LNCAP (cell line): Measurements from ENCODE around the gene AFF1.

Source experiments
- TF ChIP-seq, protein P1 (sequence below): fragments of 450-650 bp; IDR thresholded peaks from 2 replicates; pipeline ENCODE4 v1.5.1; 2017; ENCODE audit warnings: mild to moderate bottlenecking

The AFF1 gene

DNA sequence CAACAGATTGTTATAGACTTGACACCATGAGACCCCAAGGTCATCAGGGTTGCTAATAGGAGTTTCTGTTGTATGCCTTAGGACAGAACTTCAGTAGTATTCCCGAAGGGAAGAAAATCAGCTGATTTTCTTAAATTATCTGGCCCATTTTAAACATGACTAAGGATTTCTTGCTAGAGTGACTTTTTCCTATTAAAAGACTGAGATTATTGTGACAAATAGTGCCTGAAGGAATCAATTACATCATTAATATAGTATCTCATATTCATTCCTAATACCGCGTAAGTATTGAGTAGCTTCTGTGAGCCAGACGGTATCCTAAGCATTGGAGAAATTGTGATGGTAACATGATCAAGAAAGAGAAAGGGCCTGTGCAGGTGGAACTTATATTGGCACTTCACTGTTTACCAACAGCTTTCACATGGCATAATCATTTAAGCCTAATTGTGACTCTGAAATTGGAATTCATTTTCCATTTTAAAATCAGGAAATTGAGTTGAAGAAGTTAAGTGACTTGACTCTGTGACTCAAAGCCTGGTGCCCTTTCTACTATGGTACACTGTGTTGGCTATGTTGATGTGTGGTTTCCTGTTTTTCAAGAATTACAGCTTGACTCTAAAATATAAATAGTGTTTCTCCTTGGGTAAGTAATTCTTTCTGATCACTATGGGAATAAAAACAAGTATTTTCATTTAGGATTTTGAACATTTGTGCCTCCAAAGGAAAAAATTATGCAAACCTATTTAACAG lies 4.1 kb downstream of the AFF1 start:
- TF ChIP-seq, protein P1, sequence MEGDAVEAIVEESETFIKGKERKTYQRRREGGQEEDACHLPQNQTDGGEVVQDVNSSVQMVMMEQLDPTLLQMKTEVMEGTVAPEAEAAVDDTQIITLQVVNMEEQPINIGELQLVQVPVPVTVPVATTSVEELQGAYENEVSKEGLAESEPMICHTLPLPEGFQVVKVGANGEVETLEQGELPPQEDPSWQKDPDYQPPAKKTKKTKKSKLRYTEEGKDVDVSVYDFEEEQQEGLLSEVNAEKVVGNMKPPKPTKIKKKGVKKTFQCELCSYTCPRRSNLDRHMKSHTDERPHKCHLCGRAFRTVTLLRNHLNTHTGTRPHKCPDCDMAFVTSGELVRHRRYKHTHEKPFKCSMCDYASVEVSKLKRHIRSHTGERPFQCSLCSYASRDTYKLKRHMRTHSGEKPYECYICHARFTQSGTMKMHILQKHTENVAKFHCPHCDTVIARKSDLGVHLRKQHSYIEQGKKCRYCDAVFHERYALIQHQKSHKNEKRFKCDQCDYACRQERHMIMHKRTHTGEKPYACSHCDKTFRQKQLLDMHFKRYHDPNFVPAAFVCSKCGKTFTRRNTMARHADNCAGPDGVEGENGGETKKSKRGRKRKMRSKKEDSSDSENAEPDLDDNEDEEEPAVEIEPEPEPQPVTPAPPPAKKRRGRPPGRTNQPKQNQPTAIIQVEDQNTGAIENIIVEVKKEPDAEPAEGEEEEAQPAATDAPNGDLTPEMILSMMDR = no peak

DNA sequence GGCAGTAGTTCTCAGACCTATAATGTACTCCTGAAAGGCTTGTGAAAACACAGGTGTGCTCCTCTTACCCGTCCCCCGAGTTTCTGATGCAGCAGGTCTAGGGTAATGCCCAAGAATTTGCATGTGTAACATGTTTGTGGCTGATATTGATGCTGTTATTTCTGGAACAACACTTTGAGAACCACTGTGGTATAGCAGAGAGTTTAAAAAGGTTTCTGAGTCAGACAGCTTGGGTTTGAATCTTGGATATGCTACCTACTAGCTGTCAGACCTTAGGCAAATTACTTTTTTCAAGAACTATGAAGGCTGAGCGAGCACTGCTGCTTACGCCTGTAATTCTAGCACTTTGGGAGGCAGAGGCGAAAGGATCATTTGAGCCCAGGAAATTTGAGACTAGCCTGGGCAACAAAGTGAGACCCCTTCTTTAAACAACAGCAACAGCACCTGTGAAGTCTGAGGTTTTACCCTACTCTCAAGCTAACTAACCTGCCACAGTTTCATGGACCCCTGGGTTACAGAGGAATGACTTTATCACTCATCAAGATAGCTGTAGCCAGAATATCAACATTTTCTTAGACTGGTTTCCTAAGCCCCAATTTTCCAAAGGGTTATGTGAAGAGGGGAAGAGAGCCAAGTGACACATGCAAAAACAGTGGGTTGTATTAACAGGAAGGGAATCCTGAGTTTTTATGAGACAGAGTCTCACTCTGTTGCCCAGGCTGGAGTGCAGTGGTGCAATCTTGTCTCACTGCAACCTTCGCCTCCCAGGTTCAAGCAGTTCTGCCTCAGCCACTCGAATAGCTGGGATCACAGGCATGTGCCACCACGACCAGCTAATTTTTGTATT lies 5.1 kb downstream of the AFF1 start:
- TF ChIP-seq, protein P1 = no peak

DNA sequence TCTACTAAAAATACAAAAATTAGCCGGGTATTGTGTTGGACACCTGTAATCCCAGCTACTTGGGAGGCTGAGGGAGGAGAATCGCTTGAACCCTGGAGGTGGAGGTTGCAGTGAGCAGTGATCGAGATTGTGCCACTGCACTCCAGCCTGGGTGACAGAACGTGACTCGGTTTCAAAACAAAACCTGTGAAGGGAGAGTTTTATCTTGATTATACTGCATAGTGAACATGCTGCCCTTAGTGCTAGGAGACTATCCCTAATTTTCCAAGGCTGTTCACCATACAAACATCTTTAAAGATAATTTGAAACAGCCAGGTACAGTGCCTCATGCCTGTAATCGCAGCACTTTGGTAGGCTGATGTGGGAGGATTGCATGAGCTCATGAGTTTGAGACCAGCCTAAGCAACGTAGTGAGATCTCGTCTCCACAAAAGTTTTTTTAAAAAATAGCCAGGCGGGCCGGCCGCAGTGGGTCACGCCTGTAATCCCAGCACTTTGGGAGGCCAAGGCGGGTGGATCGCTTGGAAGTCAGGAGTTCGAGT lies 6.2 kb downstream of the AFF1 start:
- TF ChIP-seq, protein P1 = no peak

DNA sequence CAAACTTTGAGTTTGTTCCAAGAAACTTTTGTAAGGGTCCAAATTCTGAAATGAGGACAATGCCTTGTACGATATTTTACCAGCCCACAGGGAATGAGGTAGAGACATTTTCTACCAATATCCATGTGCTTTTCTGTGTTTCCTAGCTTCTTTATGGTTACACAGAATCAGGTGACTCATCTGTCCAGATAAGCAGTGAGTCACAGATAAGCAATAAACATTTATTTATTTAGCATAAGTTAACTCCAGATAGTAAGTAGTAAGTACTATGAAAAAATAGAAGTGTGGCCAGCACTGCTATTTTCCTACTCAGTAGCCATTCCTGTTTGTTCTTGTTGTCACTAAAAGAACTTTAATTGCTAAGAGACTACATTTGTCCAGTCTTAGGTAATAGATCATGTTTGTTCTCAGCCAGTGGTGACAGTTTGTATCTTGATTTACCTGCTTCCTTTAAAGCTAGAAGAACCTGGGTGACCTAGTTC lies 7.4 kb downstream of the AFF1 start:
- TF ChIP-seq, protein P1 = no peak

DNA sequence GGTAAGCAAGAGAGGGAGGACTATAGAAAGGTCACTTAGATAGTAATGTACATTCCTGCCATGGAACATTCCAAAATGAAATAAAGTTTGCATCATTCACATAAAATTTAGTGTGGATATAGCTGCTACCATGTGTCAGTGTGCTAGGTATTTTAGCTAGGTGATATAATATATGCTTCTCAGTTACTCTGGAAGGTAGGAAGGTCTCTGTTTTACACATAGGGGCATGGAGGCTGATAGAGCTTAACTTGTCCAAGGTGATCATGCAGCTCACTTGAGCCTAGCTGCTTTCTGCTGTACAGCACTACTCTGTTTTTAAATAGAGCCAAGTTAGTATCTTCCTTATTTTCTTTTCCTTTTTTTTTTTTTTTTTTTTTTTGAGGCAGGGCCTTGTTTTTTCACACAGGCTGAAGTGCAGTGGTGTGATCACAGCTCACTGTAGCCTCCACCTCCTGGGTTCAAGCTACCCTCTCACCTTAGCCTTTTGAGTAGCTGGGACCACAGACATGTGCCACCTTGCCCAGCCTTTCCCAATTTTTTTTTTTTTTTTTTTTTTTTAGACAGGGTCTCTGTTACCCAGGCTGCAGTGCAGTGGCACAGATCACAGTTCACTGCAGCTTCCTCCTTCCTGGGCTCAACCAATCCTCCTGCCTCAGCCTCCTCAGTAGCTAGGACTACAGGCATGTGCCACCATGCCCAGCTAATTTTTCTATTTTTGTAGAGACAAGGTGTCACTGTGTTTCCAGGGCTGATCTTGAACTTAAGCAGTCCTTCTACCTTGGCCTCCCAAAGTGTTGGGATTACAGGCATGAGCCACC lies 10.4 kb downstream of the AFF1 start:
- TF ChIP-seq, protein P1 = no peak

DNA sequence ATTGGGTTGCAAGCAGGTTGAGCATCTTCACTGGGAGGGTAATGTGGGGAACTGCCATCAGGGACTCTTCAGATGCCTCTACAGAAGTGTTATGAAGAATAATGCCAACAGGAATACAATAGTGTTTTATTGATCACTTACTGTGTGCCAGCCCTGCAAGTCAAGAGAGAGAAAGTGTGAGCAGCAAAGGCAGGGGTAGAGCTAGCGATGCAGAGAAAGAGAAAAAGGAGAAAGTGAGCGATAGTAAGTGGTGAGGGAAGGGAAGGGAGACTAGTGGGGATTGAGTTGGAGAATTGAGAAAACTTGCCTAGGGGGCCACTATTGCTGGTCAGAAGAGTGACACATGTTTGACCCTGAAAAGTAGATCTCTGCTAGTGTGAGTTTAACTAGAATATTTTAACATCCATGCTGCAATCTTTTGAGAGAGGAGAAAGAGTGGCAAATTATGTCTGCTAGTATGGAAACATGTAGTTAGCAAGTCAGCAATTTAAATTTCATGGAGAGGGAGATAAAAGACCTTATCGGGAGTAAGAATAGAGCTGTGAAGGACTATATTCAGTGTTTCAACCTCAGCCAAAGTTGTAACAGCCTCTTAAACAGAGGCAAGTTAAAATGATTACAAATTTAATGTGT lies 12.2 kb downstream of the AFF1 start:
- TF ChIP-seq, protein P1 = no peak
